ENCODE measurements around the gene LPIN3. TPM values are rescaled to one million over a fixed set of nuclear protein-coding genes. Genes with fewer than 3 reads are reported as not detected.

LPIN3 gene
- total and polyA plus RNA-seq, 2 of the 4 experiments (the other 2 are of a cell fraction), result 2.3 to 8.3 TPM

DNA sequence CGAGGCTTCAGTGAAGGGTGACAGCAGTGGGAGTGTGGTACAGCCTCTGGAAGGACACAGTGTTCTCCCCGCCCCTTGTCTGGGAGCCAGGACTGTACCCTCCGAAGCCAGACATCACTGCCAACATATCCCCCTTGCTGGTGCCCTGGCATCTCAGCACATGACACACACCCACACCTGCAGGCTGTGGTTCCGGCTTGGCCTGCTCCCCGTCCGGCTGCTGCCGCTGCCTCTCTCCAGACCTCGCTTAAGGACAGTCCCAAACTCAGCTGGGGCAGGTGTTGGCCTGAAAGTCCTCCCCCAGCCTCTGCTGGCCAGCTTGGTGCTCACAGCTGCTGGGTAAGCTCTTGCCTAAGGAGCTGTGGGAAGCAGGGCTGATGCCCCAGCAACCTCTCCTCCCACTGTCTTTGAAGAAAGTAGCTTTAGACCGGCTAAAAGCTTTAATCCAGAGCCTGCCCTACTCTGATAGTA, 19.0 kb downstream of the LPIN3 start:
- H3K79me1 ChIP-seq (ENCODE audit: low read depth in 1 of 2, low read length in 2 of 2), result no peaks in the 10 kb centered on the region
- TF ChIP-seq BHLHE40 (IDR thresholded peaks at IDR 0.05; ENCODE audit: low read depth, low read length) (no peak), CTCF (conservative IDR thresholded peaks at IDR 0.05; ENCODE audit: low read depth, low read length) (no peak), RCOR1 (IDR thresholded peaks at IDR 0.05; ENCODE audit: insufficient replicate concordance, low read length) (no peak), RAD21 (IDR thresholded peaks at IDR 0.05; ENCODE audit: low read length) (no peak), POLR2A (IDR thresholded peaks at IDR 0.05; ENCODE audit: low read depth, low read length) (no peak), MAZ (IDR thresholded peaks at IDR 0.05; ENCODE audit: borderline replicate concordance, low read depth, low read length) (no peak), NFE2L2 (IDR thresholded peaks at IDR 0.05; ENCODE audit: low read depth, low read length) (no peak), MXI1 (IDR thresholded peaks at IDR 0.05; ENCODE audit: borderline replicate concordance, low read depth, low read length) (no peak), MAFK (IDR thresholded peaks at IDR 0.05; ENCODE audit: low read depth, low read length) (no peak)
- H3K14ac ChIP-seq (replicated peaks; ENCODE audit: low read depth, low read length), result no peak overlapping the region
- no TSS peak for BruUV-seq (replicated peaks)
- ChIA-PET CTCF (no interaction called here), POLR2A (ENCODE audit: unreplicated experiment) (no interaction called here)
- WGBS, 2 experiments (ENCODE audit: extremely low coverage in 2 of 2, insufficient read length in 1 of 2), result 100% methylated on average over 1 of the region's 9 CpGs; no CpG with 5 or more reads in 1 of the 2 experiments
- no peak overlapping the region for H2AFZ ChIP-seq (replicated peaks; ENCODE audit: low read length, poor library complexity)
- dilution Hi-C loops (cut with HindIII; ENCODE audit: low sequenced_read_pairs, unreplicated experiment) (no loop called here), intact Hi-C loops (cut with micrococcal nuclease) (no loop called here), in situ Hi-C loops (cut with MboI; ENCODE audit: low sequenced_read_pairs) (no loop called here)
- no peak overlapping the region for H2BK5ac ChIP-seq (ENCODE audit: low read depth, low read length, poor library complexity, severe bottlenecking)
- H3K4me3 ChIP-seq (ENCODE audit: insufficient read depth, low read depth, low read length), result no peak overlapping the region
- H3K56ac ChIP-seq (ENCODE audit: extremely low read depth, insufficient read depth, low read length), result no peak overlapping the region
- no peak overlapping the region for H3K27ac ChIP-seq (ENCODE audit: insufficient read depth, low read length)
- H2BK15ac ChIP-seq (ENCODE audit: low read depth, low read length), result no peak overlapping the region
- no peaks in the 10 kb centered on the region for H3K9me1 ChIP-seq (ENCODE audit: insufficient read depth, low read length)
- H4K5ac ChIP-seq (ENCODE audit: low read depth, low read length), result no peak overlapping the region
- no peak overlapping the region for H3K18ac ChIP-seq (ENCODE audit: low read depth, low read length)
- H4K8ac ChIP-seq (ENCODE audit: low read depth in 2 of 2, low read length in 2 of 2), result no peak overlapping the region
- DNase-seq, result no peak
- no peaks in the 10 kb centered on the region for H3K4me1 ChIP-seq (ENCODE audit: control insufficient read depth, insufficient read depth, low read length)
- no peak overlapping the region for H3K9ac ChIP-seq (ENCODE audit: low read depth, low read length)
- peaks cover 10% of the 10 kb centered on the region for H3K27me3 ChIP-seq (ENCODE audit: control insufficient read depth, insufficient read depth, low read length)
- no peak overlapping the region for H2AK9ac ChIP-seq (replicated peaks; ENCODE audit: low read depth, low read length, poor library complexity)
- no peaks in the 10 kb centered on the region for H3K9me3 ChIP-seq (ENCODE audit: control insufficient read depth, insufficient read depth, low read length)
- no peak overlapping the region for H2BK20ac ChIP-seq (ENCODE audit: low read depth, low read length)
- no peaks in the 10 kb centered on the region for H3K36me3 ChIP-seq (ENCODE audit: control insufficient read depth, insufficient read depth, low read length)
- no peak overlapping the region for H2BK120ac ChIP-seq (ENCODE audit: low read depth, low read length)
- H4K20me1 ChIP-seq (ENCODE audit: insufficient read depth, low read length), result no peaks in the 10 kb centered on the region
- H3K4me2 ChIP-seq (ENCODE audit: low read depth, low read length), result no peak overlapping the region
- no peak overlapping the region for H4K91ac ChIP-seq (ENCODE audit: insufficient read depth, low read depth, low read length)
- no peak for ATAC-seq (ENCODE audit: low read depth)
- no peak overlapping the region; the same call in 1 of the 2 replicates for H2AK5ac ChIP-seq (ENCODE audit: low read depth, low read length)
- H3K23ac ChIP-seq (ENCODE audit: low read depth, low read length), result no peak overlapping the region
- no peak overlapping the region for H3K4ac ChIP-seq (ENCODE audit: low read depth, low read length)

All from IMR-90 (cell line).